ENCODE results near the gene SLC29A1.
"Not testable (repeated sequence)": the region's sequence is repeated elsewhere in the genome, so short reads cannot be mapped to it uniquely, and the experiment has no call there.

SLC29A1 gene

GRCh38 chr6:44223319-44224028 lies at the start of gene SLC29A1:
Gene SLC29A1, plus strand, starts transcription at chr6:44223595. Its CDS starts 3,719 bp downstream, at chr6:44227314.
- Histone ChIP-seq H3K9ac (ENCODE audit: low read length) (peak within 1 kb of the TSS; percentile 41), H3K9me3 (ENCODE audit: control insufficient read depth, low read length) (no peaks in the 10 kb centered on the region), H3K4me3 (ENCODE audit: low read length) (no peak within 1 kb of the TSS), H3K4me1 (ENCODE audit: control insufficient read depth, insufficient read depth, low read length) (peaks cover 79% of the 10 kb centered on the region), H3K36me3 (ENCODE audit: control insufficient read depth, insufficient read depth, low read length) (no peaks in the 10 kb centered on the region), H3K27me3 (ENCODE audit: control insufficient read depth, insufficient read depth, low read length) (no peaks in the 10 kb centered on the region)

GRCh38 chr6:44176130-44176761 lies 47.1 kb upstream of the SLC29A1 start:
- no peaks in the 10 kb centered on the region for H3K27me3 ChIP-seq (ENCODE audit: control insufficient read depth, insufficient read depth, low read length)
- no peak overlapping the region for H3K4me3 ChIP-seq (ENCODE audit: low read length)
- no peaks in the 10 kb centered on the region for H3K9me3 ChIP-seq (ENCODE audit: control insufficient read depth, low read length)
- H3K9ac ChIP-seq (ENCODE audit: low read length), result no peak overlapping the region
- H3K4me1 ChIP-seq (ENCODE audit: control insufficient read depth, insufficient read depth, low read length), result peaks cover 9% of the 10 kb centered on the region
- H3K36me3 ChIP-seq (ENCODE audit: control insufficient read depth, insufficient read depth, low read length), result no peaks in the 10 kb centered on the region

- H3K4me1 ChIP-seq (ENCODE audit: control insufficient read depth, insufficient read depth, low read length), result peaks cover 9% of the 10 kb centered on the region
Measured at GRCh38 chr6:44176762-44177509, 46.5 kb upstream of the SLC29A1 start.

GRCh38 chr6:44177691-44178423 lies 45.5 kb upstream of the SLC29A1 start:
- Histone ChIP-seq H3K4me3 (ENCODE audit: low read length) (no peak overlapping the region), H3K9ac (ENCODE audit: low read length) (no peak overlapping the region), H3K27me3 (ENCODE audit: control insufficient read depth, insufficient read depth, low read length) (no peaks in the 10 kb centered on the region), H3K9me3 (ENCODE audit: control insufficient read depth, low read length) (no peaks in the 10 kb centered on the region), H3K36me3 (ENCODE audit: control insufficient read depth, insufficient read depth, low read length) (no peaks in the 10 kb centered on the region), H3K4me1 (ENCODE audit: control insufficient read depth, insufficient read depth, low read length) (peaks cover 3% of the 10 kb centered on the region)

More at GRCh38 chr6:44176762-44177509, 46.5 kb upstream of the SLC29A1 start:
- Histone ChIP-seq H3K36me3 (ENCODE audit: control insufficient read depth, insufficient read depth, low read length) (no peaks in the 10 kb centered on the region), H3K9me3 (ENCODE audit: control insufficient read depth, low read length) (no peaks in the 10 kb centered on the region), H3K9ac (ENCODE audit: low read length) (no peak overlapping the region), H3K4me3 (ENCODE audit: low read length) (no peak overlapping the region), H3K27me3 (ENCODE audit: control insufficient read depth, insufficient read depth, low read length) (no peaks in the 10 kb centered on the region)

GRCh38 chr6:44178424-44179071 lies 44.8 kb upstream of the SLC29A1 start:
- Histone ChIP-seq H3K4me1 (ENCODE audit: control insufficient read depth, insufficient read depth, low read length) (no peaks in the 10 kb centered on the region), H3K9ac (ENCODE audit: low read length) (no peak overlapping the region)

GRCh38 chr6:44179072-44179536 lies 44.3 kb upstream of the SLC29A1 start:
- Histone ChIP-seq H3K4me1 (ENCODE audit: control insufficient read depth, insufficient read depth, low read length) (peaks cover 4% of the 10 kb centered on the region), H3K27me3 (ENCODE audit: control insufficient read depth, insufficient read depth, low read length) (no peaks in the 10 kb centered on the region), H3K9me3 (ENCODE audit: control insufficient read depth, low read length) (no peaks in the 10 kb centered on the region), H3K36me3 (ENCODE audit: control insufficient read depth, insufficient read depth, low read length) (no peaks in the 10 kb centered on the region), H3K9ac (ENCODE audit: low read length) (no peak overlapping the region), H3K4me3 (ENCODE audit: low read length) (no peak overlapping the region)

More at GRCh38 chr6:44178424-44179071, 44.8 kb upstream of the SLC29A1 start:
- H3K9me3 ChIP-seq (ENCODE audit: control insufficient read depth, low read length), result no peaks in the 10 kb centered on the region
- no peaks in the 10 kb centered on the region for H3K27me3 ChIP-seq (ENCODE audit: control insufficient read depth, insufficient read depth, low read length)
- no peak overlapping the region for H3K4me3 ChIP-seq (ENCODE audit: low read length)
- no peaks in the 10 kb centered on the region for H3K36me3 ChIP-seq (ENCODE audit: control insufficient read depth, insufficient read depth, low read length)

- Histone ChIP-seq H3K27me3 (ENCODE audit: control insufficient read depth, insufficient read depth, low read length) (no peaks in the 10 kb centered on the region), H3K4me3 (ENCODE audit: low read length) (no peak overlapping the region), H3K9me3 (ENCODE audit: control insufficient read depth, low read length) (no peaks in the 10 kb centered on the region), H3K36me3 (ENCODE audit: control insufficient read depth, insufficient read depth, low read length) (no peaks in the 10 kb centered on the region), H3K9ac (ENCODE audit: low read length) (no peak overlapping the region), H3K4me1 (ENCODE audit: control insufficient read depth, insufficient read depth, low read length) (peaks cover 9% of the 10 kb centered on the region)
Measured at GRCh38 chr6:44179648-44180047, 43.7 kb upstream of the SLC29A1 start.

GRCh38 chr6:44180406-44180805 lies 43.0 kb upstream of the SLC29A1 start:
- peaks cover 15% of the 10 kb centered on the region for H3K4me1 ChIP-seq (ENCODE audit: control insufficient read depth, insufficient read depth, low read length)
- H3K27me3 ChIP-seq (ENCODE audit: control insufficient read depth, insufficient read depth, low read length), result no peaks in the 10 kb centered on the region
- H3K9ac ChIP-seq (ENCODE audit: low read length), result no peak overlapping the region
- no peaks in the 10 kb centered on the region for H3K9me3 ChIP-seq (ENCODE audit: control insufficient read depth, low read length)
- no peaks in the 10 kb centered on the region for H3K36me3 ChIP-seq (ENCODE audit: control insufficient read depth, insufficient read depth, low read length)
- H3K4me3 ChIP-seq (ENCODE audit: low read length), result no peak overlapping the region

GRCh38 chr6:44180886-44181285 lies 42.5 kb upstream of the SLC29A1 start:
- H3K9ac ChIP-seq (ENCODE audit: low read length), result no peak overlapping the region
- peaks cover 20% of the 10 kb centered on the region for H3K4me1 ChIP-seq (ENCODE audit: control insufficient read depth, insufficient read depth, low read length)
- H3K36me3 ChIP-seq (ENCODE audit: control insufficient read depth, insufficient read depth, low read length), result no peaks in the 10 kb centered on the region
- no peak overlapping the region for H3K4me3 ChIP-seq (ENCODE audit: low read length)
- H3K9me3 ChIP-seq (ENCODE audit: control insufficient read depth, low read length), result no peaks in the 10 kb centered on the region
- no peaks in the 10 kb centered on the region for H3K27me3 ChIP-seq (ENCODE audit: control insufficient read depth, insufficient read depth, low read length)

GRCh38 chr6:44181784-44182183 lies 41.6 kb upstream of the SLC29A1 start:
- peaks cover 24% of the 10 kb centered on the region for H3K4me1 ChIP-seq (ENCODE audit: control insufficient read depth, insufficient read depth, low read length)
- H3K4me3 ChIP-seq (ENCODE audit: low read length); H3K36me3 ChIP-seq (ENCODE audit: control insufficient read depth, insufficient read depth, low read length); H3K27me3 ChIP-seq (ENCODE audit: control insufficient read depth, insufficient read depth, low read length); H3K9me3 ChIP-seq (ENCODE audit: control insufficient read depth, low read length); H3K9ac ChIP-seq (ENCODE audit: low read length): not testable (repeated sequence)

GRCh38 chr6:44182911-44183390 lies 40.4 kb upstream of the SLC29A1 start:
- no peak overlapping the region for H3K4me3 ChIP-seq (ENCODE audit: low read length)
- peaks cover 24% of the 10 kb centered on the region for H3K4me1 ChIP-seq (ENCODE audit: control insufficient read depth, insufficient read depth, low read length)
- H3K9ac ChIP-seq (ENCODE audit: low read length), result no peak overlapping the region
- no peaks in the 10 kb centered on the region for H3K9me3 ChIP-seq (ENCODE audit: control insufficient read depth, low read length)
- no peaks in the 10 kb centered on the region for H3K36me3 ChIP-seq (ENCODE audit: control insufficient read depth, insufficient read depth, low read length)
- H3K27me3 ChIP-seq (ENCODE audit: control insufficient read depth, insufficient read depth, low read length), result no peaks in the 10 kb centered on the region

All from mucosa of stomach (tissue), 1 donor.